ENCODE data around the gene HNF1A.
"Not testable (repeated sequence)": the region's sequence is repeated elsewhere in the genome, so short reads cannot be mapped to it uniquely, and the experiment has no call there.

The HNF1A gene

GRCh38 chr12:121013715-121014114 lies 35.4 kb downstream of the HNF1A start:
- FAIRE-seq: no peak

- no peak for FAIRE-seq
Measured at GRCh38 chr12:121015825-121016766, 37.8 kb downstream of the HNF1A start, which contains the start of gene C12orf43. C12orf43 (minus strand) TSS chr12:121016487; CDS start chr12:121016474, 13 bp downstream.

GRCh38 chr12:121017966-121018491 lies 39.7 kb downstream of the HNF1A start:
- no peak for FAIRE-seq

- FAIRE-seq: no peak
Measured at GRCh38 chr12:121018860-121019617, 40.7 kb downstream of the HNF1A start.

- no peak for FAIRE-seq
Measured at GRCh38 chr12:121021754-121022153, 43.4 kb downstream of the HNF1A start.

- no peak for FAIRE-seq
Measured at GRCh38 chr12:121022713-121023112, 44.4 kb downstream of the HNF1A start.

- no peak for FAIRE-seq
Measured at GRCh38 chr12:121023799-121024198, 45.5 kb downstream of the HNF1A start.

- no peak for FAIRE-seq
Measured at GRCh38 chr12:121025442-121026226, 47.3 kb downstream of the HNF1A start.

- no peak for FAIRE-seq
Measured at GRCh38 chr12:121026274-121027045, 48.1 kb downstream of the HNF1A start.

GRCh38 chr12:121030576-121031212 lies 52.4 kb downstream of the HNF1A start:
- FAIRE-seq: no peak

GRCh38 chr12:121033625-121034349 lies 55.4 kb downstream of the HNF1A start:
- FAIRE-seq: no peak

GRCh38 chr12:121034616-121035305 lies 56.4 kb downstream of the HNF1A start:
- no peak for FAIRE-seq

- FAIRE-seq: no peak
Measured at GRCh38 chr12:121036810-121037326, 58.5 kb downstream of the HNF1A start.

GRCh38 chr12:121038861-121039668 lies 60.7 kb downstream of the HNF1A start, which contains the start of gene OASL:
OASL (minus strand) TSS chr12:121039246; CDS start chr12:121038971, 275 bp downstream.
- no peak for FAIRE-seq

GRCh38 chr12:121043067-121043466 lies 64.7 kb downstream of the HNF1A start:
- no peak for FAIRE-seq

- FAIRE-seq: not testable (repeated sequence)
Measured at GRCh38 chr12:121047400-121047799, 69.1 kb downstream of the HNF1A start.

GRCh38 chr12:121048442-121048841 lies 70.1 kb downstream of the HNF1A start:
- FAIRE-seq: no peak

GRCh38 chr12:121050725-121051124 lies 72.4 kb downstream of the HNF1A start:
- FAIRE-seq: no peak
